Stimulated activated CD4-positive, alpha-beta T cell treated with anti-CD3 and anti-CD28 coated beads, Interleukin-4, amount 100 ng/mL, for 48 hours (primary cell): Measurements from ENCODE around the gene LRRC10.

Experiments used
- DNase-seq, 2 donors: peaks; one replicate each; pipeline ENCODE4 v3.0.0-alpha.2; 2020; ENCODE audit warnings: low read depth in 2 of 2

Gene LRRC10, protein sequence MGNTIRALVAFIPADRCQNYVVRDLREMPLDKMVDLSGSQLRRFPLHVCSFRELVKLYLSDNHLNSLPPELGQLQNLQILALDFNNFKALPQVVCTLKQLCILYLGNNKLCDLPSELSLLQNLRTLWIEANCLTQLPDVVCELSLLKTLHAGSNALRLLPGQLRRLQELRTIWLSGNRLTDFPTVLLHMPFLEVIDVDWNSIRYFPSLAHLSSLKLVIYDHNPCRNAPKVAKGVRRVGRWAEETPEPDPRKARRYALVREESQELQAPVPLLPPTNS

DNA sequence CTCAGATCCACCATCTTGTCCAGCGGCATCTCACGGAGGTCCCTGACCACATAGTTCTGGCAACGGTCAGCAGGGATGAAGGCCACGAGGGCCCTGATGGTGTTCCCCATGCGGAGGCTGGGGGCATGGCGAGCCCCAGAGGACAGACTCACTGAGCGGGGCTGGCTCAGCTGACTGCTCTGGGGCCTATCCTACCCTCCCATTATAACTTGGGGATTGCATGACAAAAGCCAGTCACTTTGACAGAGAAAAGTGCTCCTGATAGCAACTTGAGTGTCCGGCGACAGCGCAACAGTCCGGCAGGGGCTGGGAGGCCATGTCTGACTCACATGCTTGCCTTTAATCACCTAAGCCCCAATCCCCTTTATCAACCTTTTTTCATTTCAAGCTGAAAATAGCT is at the start of gene LRRC10:
Gene LRRC10 (minus strand): TSS at position 179 of the 400 bp plus-strand sequence. CDS start 69 bp downstream, at position 110.
- DNase-seq, result no peak

- no peak for DNase-seq
These were observed 49.6 kb upstream of the LRRC10 start for GRCh38 chr12:69660164-69660863.

DNA sequence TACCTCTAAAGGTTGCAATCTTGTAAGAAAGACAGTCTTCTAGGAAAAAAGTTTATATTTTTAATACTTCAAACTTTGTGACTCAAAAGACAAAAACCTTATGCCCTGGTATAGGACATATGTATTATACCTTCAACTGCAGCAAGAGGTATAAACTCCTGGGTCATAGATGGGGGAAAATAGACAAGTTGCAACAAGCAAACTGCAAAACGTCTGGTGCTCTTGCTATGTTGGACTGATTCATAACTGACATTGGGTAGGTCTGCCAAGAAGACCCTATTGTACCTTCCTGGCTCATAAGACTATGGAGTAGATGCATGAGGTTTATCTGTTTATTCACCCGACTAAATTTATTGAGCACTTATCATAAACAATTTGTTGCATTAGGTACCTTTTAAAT is 47.5 kb upstream of the LRRC10 start:
- no peak for DNase-seq

DNA sequence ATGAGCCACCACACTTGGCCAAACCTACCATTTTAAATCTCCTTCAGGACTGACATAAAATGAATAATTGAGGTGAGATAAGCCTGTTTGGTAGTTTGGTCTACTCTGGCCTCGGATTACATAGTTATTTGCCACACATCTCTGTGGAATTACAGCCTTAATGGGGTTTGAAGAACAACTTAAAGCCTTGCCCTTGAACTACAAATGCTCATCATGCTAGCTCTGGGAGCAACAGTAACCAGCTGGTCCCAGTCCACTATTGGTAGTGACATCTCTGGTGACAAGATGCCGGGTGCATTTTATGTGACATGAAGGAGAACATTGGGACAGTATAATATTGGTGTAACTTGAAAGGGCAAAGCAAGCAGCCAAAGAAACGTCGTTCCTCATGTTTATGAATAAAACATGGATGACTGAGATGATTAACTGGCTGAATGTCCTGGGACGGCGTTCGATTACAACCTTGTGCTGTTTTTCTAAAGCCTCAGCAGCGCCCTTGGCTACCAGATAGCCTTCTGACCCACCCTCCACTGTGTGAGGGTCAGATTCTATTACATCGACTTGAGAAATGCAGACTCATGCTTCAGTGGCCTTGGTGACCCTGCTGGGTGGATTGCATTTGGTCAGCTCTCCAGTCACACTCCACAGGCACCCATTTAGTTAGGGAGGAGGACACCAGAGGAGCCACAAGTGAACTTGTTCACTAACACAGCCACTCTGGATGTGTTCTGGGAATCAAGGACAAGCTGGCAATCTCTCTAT is 46.9 kb upstream of the LRRC10 start:
- DNase-seq, result no peak

- no peak for DNase-seq
These were observed 45.1 kb upstream of the LRRC10 start for GRCh38 chr12:69655616-69656340.

GRCh38 chr12:69653703-69654102 is 43.0 kb upstream of the LRRC10 start:
- no peak for DNase-seq

DNA sequence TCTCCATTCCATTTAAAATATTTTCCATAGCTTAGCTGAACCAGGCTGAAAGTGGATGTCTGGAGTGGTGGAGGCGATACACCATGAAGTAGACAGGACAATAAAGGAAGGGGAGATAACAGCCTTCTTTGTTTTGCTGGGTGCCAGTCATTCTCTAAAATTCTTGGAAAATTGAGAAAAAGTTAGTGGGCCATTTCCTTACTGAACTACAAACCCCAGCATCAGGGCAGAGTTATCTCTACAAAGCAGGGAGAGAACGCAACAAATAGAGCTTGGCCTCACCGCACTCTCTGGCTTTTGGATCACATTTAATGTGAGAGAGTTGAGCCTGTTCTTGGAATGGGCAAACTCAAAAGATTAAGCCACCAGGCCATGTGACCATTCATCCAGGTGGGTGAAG is 41.2 kb upstream of the LRRC10 start:
- DNase-seq, result no peak

GRCh38 chr12:69649529-69649928 is 38.8 kb upstream of the LRRC10 start:
- DNase-seq, result no peak

DNA sequence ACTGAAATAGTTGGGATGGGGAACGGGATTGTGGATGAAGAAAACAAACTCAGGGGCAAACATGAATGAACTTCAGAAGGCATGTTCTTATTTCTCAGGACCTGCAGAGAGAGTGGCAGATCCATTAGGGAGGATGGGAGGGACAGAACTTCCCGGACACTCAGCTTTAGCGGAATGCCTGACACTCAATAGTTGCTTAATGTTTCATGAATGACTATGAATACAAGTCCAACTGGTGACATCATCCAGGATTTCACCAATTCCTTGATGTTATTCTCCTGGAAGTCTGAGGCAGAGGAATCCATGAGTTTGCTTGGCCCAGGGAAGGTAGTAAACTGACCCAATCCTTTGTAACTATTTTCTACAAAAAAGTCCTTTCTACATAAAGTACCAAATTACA is 37.8 kb upstream of the LRRC10 start:
- DNase-seq, result no peak

GRCh38 chr12:69647178-69647577 is 36.5 kb upstream of the LRRC10 start:
- no peak for DNase-seq

DNA sequence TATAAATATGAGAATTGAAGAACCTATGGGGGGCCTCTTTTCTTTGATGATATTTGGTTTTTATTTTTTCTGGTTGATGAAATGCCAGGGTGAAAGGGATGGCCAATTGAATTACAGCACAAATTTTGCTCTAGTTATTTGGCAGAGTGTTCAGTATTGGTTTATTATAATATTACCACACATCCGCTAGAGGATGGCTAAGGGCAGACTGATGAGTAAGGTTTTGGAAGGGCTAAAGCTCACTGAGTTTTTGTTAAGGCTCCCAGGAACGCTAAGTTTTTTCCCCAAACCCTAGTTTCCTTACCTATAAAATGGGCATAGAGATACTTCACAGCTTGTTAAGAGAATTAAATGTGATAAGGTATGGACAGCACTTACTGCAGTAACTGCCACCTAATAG is 34.3 kb upstream of the LRRC10 start:
- DNase-seq, result no peak

DNA sequence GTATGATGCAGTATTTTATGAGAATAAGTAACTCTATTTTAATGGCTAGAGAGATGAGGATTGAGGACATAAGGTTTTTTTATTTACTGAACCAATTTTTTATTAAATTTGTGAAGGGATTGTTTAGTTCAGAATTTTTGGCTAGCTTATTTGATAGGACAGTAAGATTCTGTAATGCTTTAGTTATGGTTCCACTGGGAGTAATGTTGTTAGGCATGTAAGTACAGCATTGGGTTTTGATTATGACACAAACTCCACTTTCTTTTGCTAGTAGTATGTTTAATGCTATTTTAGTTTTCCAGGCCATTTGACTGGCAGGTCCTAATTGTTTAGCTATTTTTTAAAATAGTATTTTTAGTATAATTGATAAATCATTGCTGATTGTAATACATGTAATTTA is 33.8 kb upstream of the LRRC10 start:
- no peak for DNase-seq

DNA sequence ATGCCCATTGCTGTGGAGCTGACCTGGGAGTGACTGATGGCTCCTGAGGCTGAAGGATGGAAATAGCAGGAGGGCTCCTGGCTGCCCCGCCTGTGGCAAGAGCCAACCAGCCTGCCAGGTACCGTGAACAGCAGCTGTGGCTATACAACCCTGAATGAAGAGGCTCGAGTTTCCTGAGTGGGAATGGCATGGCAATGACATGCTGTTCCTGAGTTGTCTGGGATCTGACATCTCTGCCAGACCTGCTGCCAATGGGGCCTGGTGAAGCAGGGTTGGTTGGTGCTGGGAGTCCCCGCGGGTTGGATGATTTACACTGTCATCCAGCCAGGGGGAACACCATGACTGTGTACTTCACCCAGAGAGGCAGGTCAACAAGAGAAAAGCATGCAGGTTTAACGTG is 31.8 kb upstream of the LRRC10 start:
- DNase-seq, result no peak

DNA sequence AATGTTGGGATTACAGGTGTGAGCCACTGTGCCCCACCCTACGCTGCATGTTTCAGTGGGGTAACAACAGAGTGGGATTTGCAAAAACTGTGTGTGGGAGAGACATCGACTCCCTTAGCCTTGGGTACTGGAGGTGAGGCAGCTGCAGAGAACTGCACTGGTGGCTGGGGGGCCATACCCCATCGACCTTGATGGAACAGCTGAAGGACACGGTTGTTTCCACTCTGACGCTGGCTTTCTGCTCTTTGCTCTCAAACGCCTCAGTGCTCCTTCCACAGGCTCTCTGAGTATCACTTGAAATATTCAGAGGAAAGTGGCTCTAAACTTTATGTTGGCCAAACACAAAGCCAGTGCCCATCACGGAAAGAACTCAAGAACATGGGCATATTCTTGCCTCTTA is 30.8 kb upstream of the LRRC10 start:
- DNase-seq, result no peak

- DNase-seq, result peak; percentile 49 to 54
These were observed 28.8 kb upstream of the LRRC10 start for GRCh38 chr12:69639400-69640016.

- DNase-seq, result no peak
These were observed 22.4 kb upstream of the LRRC10 start for GRCh38 chr12:69633061-69633460.

DNA sequence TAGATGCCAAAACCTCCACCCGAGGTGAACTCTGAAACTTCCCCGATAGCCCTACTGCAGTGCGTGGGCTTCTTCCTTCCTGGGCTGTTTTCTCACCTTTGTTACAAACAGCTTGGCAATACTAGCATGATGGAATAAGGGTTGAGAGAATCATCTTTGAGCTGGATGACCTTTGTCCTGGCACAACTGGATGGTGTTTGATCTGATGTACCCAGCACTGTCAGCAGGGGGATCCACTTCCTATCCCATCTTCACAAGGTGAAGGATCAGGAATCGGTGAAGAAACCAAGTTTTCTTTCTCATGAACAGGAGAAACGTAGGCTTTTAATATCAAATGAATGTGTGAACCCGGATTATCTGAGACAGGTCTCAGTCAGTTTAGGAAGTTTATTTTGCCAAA is 19.5 kb upstream of the LRRC10 start:
- DNase-seq, result no peak

DNA sequence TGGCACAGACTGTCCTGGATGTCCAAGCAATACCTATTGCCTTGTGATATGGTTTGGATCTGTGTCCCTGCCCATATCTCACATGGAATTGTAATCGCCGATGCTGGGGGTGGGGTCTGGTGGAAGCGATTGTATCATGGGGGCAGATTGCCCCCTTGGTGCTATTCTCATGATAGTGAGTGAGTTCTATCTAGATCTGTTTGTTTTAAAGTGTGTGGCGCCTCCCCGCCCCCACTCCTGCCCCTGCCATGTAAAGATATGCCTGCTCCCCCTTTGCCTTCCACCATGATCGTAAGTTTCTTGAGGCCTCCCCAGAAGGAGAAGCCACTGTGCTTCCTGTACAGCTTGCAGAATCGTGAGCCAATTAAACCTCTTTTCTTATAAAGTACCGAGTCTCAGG is 16.8 kb upstream of the LRRC10 start:
- no peak for DNase-seq

- DNase-seq, result no peak
These were observed 13.3 kb upstream of the LRRC10 start for GRCh38 chr12:69623970-69624369.

- no peak for DNase-seq
These were observed 10.8 kb upstream of the LRRC10 start for GRCh38 chr12:69621551-69621950.

- DNase-seq, result no peak
These were observed 10.2 kb upstream of the LRRC10 start for GRCh38 chr12:69620921-69621320.

DNA sequence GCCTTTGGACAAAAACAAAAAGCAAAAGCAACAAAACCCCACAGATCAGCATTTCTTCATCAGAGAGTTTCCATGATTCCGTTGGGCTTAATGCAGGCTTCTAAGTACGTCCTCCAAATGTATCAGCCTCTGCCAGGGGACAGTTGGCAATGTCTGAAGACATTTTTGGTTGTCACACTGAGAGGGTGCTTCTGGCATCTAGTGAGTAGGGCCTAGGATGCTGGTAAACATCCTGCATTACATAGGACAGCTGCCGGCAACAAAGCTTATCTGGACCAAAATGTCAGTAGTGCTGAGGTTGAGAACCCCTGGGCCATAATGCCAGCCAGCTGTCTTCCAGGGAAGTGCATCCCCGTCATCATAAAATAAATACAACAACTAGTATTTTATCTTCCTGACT is 9.4 kb upstream of the LRRC10 start:
- DNase-seq, result no peak
